Prostate gland (tissue), 2 donors: ENCODE measurements around the gene ACVR1.

ENCODE experiments used
- POLR2A ChIP-seq: fragments of 450-650 bp; IDR thresholded peaks from one replicate; pipeline ENCODE4 v1.6.1; 2016; ENCODE audit warnings: antibody characterized with exemption, mild to moderate bottlenecking
- POLR2AphosphoS5 ChIP-seq: sonication (generic); formaldehyde crosslinking; IDR thresholded peaks from one replicate; pipeline ENCODE4 v1.6.1; 2017; ENCODE audit warnings: antibody characterized with exemption
- TF ChIP-seq, protein P1 (sequence below), 4 experiments: fragments of 200-600 bp in 2 of 4; fragments of 450-650 bp in 2 of 4; sonication (generic) in 2 of 4; IDR thresholded peaks; 1 replicate in 3 of 4; 2 replicates in 1 of 4; pipeline ENCODE4 v1.5.1; 2016 to 2019; ENCODE audit warnings: antibody characterized with exemption in 4 of 4, mild to moderate bottlenecking in 2 of 4, moderate library complexity in 2 of 4

DNA sequence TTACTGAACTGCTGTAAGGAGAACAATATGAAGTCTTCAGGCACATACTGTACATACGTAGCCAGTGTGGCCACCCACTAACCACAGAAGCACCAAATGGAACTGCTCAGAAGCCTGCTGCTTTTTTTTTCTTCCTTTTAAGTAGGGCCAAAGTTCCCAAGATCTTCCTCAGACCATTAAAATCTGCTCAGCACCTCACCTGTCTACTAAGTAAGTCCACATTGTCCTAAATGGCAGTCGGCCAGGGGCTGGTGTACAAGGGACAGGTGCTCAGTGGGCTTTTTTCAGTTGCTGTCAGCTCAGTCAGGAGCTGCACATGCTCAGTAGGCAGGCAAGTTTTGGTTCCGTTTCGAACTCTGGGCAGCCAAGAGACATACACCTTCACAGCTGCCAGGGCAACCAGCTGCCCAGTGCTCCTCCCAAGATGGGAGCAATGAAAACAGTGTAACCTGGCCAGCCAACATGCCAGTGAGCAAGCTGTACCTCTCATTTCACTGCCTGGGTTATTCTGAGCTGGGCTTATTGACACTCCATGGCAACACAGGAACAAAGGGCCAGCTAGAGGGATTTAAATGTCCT lies 86.1 kb downstream of the ACVR1 start:
- TF ChIP-seq, protein P1, sequence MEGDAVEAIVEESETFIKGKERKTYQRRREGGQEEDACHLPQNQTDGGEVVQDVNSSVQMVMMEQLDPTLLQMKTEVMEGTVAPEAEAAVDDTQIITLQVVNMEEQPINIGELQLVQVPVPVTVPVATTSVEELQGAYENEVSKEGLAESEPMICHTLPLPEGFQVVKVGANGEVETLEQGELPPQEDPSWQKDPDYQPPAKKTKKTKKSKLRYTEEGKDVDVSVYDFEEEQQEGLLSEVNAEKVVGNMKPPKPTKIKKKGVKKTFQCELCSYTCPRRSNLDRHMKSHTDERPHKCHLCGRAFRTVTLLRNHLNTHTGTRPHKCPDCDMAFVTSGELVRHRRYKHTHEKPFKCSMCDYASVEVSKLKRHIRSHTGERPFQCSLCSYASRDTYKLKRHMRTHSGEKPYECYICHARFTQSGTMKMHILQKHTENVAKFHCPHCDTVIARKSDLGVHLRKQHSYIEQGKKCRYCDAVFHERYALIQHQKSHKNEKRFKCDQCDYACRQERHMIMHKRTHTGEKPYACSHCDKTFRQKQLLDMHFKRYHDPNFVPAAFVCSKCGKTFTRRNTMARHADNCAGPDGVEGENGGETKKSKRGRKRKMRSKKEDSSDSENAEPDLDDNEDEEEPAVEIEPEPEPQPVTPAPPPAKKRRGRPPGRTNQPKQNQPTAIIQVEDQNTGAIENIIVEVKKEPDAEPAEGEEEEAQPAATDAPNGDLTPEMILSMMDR (IDR thresholded peaks at IDR 0.05) = no peak
- TF ChIP-seq POLR2A (no peak), POLR2AphosphoS5 (peak; percentile 71)
